ENCODE results near the gene EXOC6B.

- TF ChIP-seq PPARA (CRISPR knock-in tag; IDR thresholded peaks at IDR 0.05; ENCODE audit: borderline replicate concordance): no peak
- no peak for TF ChIP-seq BACH2 (CRISPR knock-in tag; IDR thresholded peaks at IDR 0.05; ENCODE audit: borderline replicate concordance)
- TF ChIP-seq ZNF565 (CRISPR knock-in tag; conservative IDR thresholded peaks at IDR 0.05; ENCODE audit: low read depth): no peak
- TF ChIP-seq ZFP30 (CRISPR knock-in tag; IDR thresholded peaks at IDR 0.05): no peak
- no peak for TF ChIP-seq ZFP3 (CRISPR knock-in tag; IDR thresholded peaks at IDR 0.05)
- TF ChIP-seq, protein P1, sequence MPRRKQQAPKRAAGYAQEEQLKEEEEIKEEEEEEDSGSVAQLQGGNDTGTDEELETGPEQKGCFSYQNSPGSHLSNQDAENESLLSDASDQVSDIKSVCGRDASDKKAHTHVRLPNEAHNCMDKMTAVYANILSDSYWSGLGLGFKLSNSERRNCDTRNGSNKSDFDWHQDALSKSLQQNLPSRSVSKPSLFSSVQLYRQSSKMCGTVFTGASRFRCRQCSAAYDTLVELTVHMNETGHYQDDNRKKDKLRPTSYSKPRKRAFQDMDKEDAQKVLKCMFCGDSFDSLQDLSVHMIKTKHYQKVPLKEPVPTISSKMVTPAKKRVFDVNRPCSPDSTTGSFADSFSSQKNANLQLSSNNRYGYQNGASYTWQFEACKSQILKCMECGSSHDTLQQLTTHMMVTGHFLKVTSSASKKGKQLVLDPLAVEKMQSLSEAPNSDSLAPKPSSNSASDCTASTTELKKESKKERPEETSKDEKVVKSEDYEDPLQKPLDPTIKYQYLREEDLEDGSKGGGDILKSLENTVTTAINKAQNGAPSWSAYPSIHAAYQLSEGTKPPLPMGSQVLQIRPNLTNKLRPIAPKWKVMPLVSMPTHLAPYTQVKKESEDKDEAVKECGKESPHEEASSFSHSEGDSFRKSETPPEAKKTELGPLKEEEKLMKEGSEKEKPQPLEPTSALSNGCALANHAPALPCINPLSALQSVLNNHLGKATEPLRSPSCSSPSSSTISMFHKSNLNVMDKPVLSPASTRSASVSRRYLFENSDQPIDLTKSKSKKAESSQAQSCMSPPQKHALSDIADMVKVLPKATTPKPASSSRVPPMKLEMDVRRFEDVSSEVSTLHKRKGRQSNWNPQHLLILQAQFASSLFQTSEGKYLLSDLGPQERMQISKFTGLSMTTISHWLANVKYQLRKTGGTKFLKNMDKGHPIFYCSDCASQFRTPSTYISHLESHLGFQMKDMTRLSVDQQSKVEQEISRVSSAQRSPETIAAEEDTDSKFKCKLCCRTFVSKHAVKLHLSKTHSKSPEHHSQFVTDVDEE (CRISPR knock-in tag; IDR thresholded peaks at IDR 0.05): no peak
Observed at GRCh38 chr2:72494392-72494791, 331.4 kb downstream of the EXOC6B start.

All from SK-N-SH treated with all-trans-retinoic acid at 6 μM for 48 hours (cell line).